Mesothelial cell of epicardium (in vitro differentiated cells): ENCODE results near the gene ZNF568. TPM values are rescaled to one million over a fixed set of nuclear protein-coding genes. Genes with fewer than 3 reads are reported as not detected.

Source experiments
- DNase-seq, 2 experiments: peaks; one replicate each; pipeline ENCODE4 v3.0.0; 2021; ENCODE audit warnings: low spot score in 2 of 2; ENCODE audit not compliant: unreplicated experiment in 2 of 2
- H3K27ac Mint-ChIP-seq: 2 replicates; pipeline ENCODE4 v1.8.0; 2021; ENCODE audit warnings: mixed read lengths
- H3K27me3 Mint-ChIP-seq: 2 replicates; pipeline ENCODE4 v1.8.0; 2021; ENCODE audit warnings: low read depth, mixed read lengths
- H3K36me3 Mint-ChIP-seq: 2 replicates; pipeline ENCODE4 v1.8.0; 2021; ENCODE audit warnings: mixed read lengths
- H3K4me1 Mint-ChIP-seq: 2 replicates; pipeline ENCODE4 v1.8.0; 2021; ENCODE audit warnings: mixed read lengths
- H3K4me3 Mint-ChIP-seq: 2 replicates; pipeline ENCODE4 v1.8.0; 2021; ENCODE audit warnings: mild to moderate bottlenecking, moderate library complexity, mixed read lengths
- H3K9me3 Mint-ChIP-seq: 2 replicates; pipeline ENCODE4 v1.8.0; 2021; ENCODE audit warnings: mixed read lengths
- total RNA-seq: library from RNA; stranded (reverse); gene quantifications from 3 replicates; pipeline ENCODE4 v1.2.1, GENCODE V29; 2021
- TF ChIP-seq, protein P1 (sequence below): fragments of 200-600 bp; sonication (generic); IDR thresholded peaks from one replicate; pipeline ENCODE4 v1.5.0; 2021; ENCODE audit warnings: antibody characterized with exemption; ENCODE audit not compliant: unreplicated experiment

The ZNF568 gene
- total RNA-seq, 1 donor from 2014 or later = 9.8 TPM

DNA sequence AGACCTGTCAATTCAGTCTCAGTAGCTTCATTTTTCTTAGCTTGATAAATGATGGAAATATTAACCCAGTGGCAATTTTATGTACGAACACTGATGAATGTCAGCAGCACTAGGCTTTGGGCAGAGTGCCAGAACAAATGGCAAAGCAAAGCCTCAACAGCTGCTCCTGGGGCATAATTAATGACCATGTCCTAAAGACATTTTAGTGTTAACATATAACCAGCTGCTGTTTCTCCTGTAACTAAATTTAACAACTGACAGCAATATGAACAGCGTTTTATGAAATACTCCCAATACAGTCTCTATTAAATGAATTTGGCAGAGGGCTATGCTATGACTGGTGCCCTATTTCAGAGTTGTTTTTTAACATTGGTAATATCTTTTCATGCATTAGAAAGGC lies 47.1 kb downstream of the ZNF568 start:
- peaks cover 51% of the 10 kb centered on the region for H3K9me3 Mint-ChIP-seq
- no peak overlapping the region for H3K4me3 Mint-ChIP-seq
- no peaks in the 10 kb centered on the region for H3K27me3 Mint-ChIP-seq
- H3K27ac Mint-ChIP-seq = no peak overlapping the region
- H3K36me3 Mint-ChIP-seq = peaks cover 19% of the 10 kb centered on the region
- TF ChIP-seq, protein P1, sequence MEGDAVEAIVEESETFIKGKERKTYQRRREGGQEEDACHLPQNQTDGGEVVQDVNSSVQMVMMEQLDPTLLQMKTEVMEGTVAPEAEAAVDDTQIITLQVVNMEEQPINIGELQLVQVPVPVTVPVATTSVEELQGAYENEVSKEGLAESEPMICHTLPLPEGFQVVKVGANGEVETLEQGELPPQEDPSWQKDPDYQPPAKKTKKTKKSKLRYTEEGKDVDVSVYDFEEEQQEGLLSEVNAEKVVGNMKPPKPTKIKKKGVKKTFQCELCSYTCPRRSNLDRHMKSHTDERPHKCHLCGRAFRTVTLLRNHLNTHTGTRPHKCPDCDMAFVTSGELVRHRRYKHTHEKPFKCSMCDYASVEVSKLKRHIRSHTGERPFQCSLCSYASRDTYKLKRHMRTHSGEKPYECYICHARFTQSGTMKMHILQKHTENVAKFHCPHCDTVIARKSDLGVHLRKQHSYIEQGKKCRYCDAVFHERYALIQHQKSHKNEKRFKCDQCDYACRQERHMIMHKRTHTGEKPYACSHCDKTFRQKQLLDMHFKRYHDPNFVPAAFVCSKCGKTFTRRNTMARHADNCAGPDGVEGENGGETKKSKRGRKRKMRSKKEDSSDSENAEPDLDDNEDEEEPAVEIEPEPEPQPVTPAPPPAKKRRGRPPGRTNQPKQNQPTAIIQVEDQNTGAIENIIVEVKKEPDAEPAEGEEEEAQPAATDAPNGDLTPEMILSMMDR = no peak
- DNase-seq = no peak
- no peaks in the 10 kb centered on the region for H3K4me1 Mint-ChIP-seq

DNA sequence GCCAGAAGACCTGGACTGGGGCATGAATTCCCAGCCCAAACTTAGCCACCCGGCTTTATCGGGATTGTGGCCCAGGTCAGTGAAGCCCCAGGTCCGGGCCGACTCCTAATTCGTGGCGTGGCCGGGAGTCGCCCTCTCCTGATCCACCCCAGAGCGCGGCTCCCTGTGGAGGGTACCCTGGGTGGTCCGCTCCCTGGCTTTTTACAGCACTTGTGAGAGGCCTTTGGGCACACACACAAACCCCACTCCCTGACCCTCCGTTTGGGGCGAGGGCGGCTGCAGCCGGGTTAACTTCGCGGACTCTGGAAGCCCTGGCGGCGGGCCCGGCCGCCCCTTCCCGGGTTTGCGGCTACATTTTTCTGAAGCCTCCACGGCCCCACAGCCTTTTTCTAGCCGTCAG lies 56.4 kb downstream of the ZNF568 start:
- H3K36me3 Mint-ChIP-seq = peaks cover 30% of the 10 kb centered on the region
- H3K4me1 Mint-ChIP-seq = no peaks in the 10 kb centered on the region
- H3K4me3 Mint-ChIP-seq = no peak overlapping the region
- DNase-seq = no peak
- no peak overlapping the region for H3K27ac Mint-ChIP-seq
- peaks cover 40% of the 10 kb centered on the region for H3K9me3 Mint-ChIP-seq
- TF ChIP-seq, protein P1 = no peak
- H3K27me3 Mint-ChIP-seq = no peaks in the 10 kb centered on the region

DNA sequence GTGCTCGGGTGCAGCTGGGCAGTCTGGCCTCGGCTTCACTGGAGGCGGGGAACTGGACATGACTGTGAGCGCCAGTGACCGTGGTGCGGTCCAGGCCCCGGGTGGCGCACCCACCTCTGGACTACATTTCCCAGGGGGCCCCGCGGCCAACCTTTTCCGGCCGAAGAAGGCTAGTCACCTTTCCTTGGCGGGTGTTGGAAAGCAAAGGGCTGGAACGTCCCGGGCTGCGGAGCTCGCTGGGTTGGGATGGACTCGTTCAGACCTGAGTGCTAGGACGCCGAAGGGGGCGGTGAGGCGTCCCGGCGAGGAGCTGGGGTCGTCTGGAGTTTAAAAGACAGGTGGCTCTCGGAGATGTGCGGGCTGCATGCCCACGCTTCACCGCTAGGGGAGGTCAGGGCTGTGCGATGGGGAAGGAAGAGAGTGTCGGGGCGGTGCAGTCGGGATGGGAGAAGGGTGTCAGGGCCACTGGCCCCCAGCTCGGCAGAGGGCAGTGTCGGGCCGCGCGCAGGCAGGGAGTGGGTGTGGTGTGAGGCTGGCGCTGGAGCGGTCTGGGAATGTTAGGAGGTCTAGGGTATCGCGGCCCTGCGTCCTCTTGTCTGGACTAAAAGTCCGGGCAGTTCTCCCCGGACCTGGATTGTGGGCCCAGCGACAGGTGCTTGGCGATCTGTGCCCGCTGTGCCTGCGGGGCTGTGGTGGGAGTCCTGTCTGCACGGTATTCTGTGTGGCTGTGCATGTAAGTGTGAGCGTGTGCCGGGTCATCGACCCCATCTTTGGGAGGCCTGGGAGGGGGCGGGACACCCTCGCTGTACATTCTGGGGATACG lies 57.1 kb downstream of the ZNF568 start:
- H3K27ac Mint-ChIP-seq = no peak overlapping the region
- TF ChIP-seq, protein P1 = no peak
- H3K27me3 Mint-ChIP-seq = no peaks in the 10 kb centered on the region
- H3K36me3 Mint-ChIP-seq = peaks cover 35% of the 10 kb centered on the region
- DNase-seq = no peak
- H3K9me3 Mint-ChIP-seq = peaks cover 44% of the 10 kb centered on the region
- no peak overlapping the region for H3K4me3 Mint-ChIP-seq
- H3K4me1 Mint-ChIP-seq = no peaks in the 10 kb centered on the region

DNA sequence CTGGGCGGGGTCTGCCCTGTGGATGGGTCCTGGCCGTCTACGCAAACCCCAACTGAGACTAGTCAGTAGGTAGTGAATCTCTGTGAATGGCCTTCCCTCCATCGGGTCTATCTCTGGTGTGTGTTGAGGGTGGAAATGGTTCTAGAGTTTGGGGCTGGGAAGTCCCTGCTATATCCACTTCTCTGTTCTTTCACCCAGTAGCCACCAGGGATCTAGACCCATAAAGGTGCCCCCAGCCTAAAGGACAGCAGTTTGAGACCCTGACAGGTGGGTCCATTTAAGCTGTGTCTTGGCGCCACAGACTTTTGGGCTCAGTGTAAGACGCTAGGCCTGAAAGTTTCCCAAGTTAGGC lies 57.7 kb downstream of the ZNF568 start:
- no peak overlapping the region for H3K4me3 Mint-ChIP-seq

DNA sequence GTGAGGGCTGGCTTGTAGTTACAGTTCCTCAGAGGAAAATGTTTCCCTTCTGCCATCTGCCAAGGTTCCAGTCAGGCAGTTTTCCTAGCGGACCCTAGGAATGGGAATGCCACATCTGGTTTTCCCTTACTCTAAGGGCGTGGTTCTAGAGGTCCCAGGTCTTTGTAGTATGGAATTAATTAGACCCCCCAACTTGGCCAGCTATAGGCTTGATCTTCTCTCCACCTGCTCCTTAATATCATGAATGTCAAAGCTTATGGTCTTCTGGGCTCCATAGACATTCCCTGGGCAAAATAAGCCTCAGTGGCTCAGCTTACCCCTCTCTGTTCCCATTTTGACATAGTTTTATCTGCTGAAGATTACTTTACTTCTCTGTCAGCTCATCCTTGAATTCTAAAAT lies 70.0 kb downstream of the ZNF568 start:
- H3K4me3 Mint-ChIP-seq = no peak overlapping the region
- H3K27ac Mint-ChIP-seq = no peak overlapping the region
- DNase-seq = no peak
- no peaks in the 10 kb centered on the region for H3K27me3 Mint-ChIP-seq
- peaks cover 76% of the 10 kb centered on the region for H3K9me3 Mint-ChIP-seq
- H3K4me1 Mint-ChIP-seq = no peaks in the 10 kb centered on the region
- peaks cover 15% of the 10 kb centered on the region for H3K36me3 Mint-ChIP-seq
- TF ChIP-seq, protein P1 = no peak

More for the DNA sequence above, 57.7 kb downstream of the ZNF568 start:
- DNase-seq = no peak
- TF ChIP-seq, protein P1 = no peak
- Mint-ChIP-seq H3K4me1 (no peaks in the 10 kb centered on the region), H3K36me3 (peaks cover 40% of the 10 kb centered on the region), H3K9me3 (peaks cover 49% of the 10 kb centered on the region), H3K27me3 (no peaks in the 10 kb centered on the region), H3K27ac (no peak overlapping the region)
